K562 (cell line): Measurements from ENCODE around the gene NKIRAS1. TPM values are rescaled to one million over a fixed set of nuclear protein-coding genes. Genes with fewer than 3 reads are reported as not detected.
A peak's percentile ranks its signal among the peaks of the same experiment; 100 is the strongest.

Source experiments
- ARNT ChIP-seq, 2 experiments: fragments of 450-650 bp; IDR thresholded peaks; 2 replicates each; pipeline ENCODE4 v1.6.1; 2016; ENCODE audit warnings: mild to moderate bottlenecking in 1 of 2
- ATF4 ChIP-seq: fragments of 450-650 bp; formaldehyde crosslinking; IDR thresholded peaks from 2 replicates; pipeline ENCODE4 v1.4.0; 2022; ENCODE audit warnings: mild to moderate bottlenecking, moderate library complexity
- BCOR ChIP-seq: fragments of 450-650 bp; IDR thresholded peaks from 2 replicates; pipeline ENCODE4 v1.6.1; 2016
- BMI1 ChIP-seq: fragments of 150-350 bp; IDR thresholded peaks from 2 replicates; pipeline ENCODE4 v1.6.1; 2014; ENCODE audit warnings: low read length
- BRD4 ChIP-seq: fragments of 200-600 bp; sonication (generic); IDR thresholded peaks from 2 replicates; pipeline ENCODE4 v1.6.1; 2017; ENCODE audit warnings: inconsistent platforms
- CHD2 ChIP-seq: IDR thresholded peaks from 2 replicates; pipeline ENCODE4 v1.6.1; 2011; ENCODE audit warnings: low read depth, low read length
- CREB3 ChIP-seq: fragments of 450-650 bp; conservative IDR thresholded peaks from 2 replicates; pipeline ENCODE4 v1.6.1; 2016; ENCODE audit warnings: missing genetic modification characterization, low read depth, mild to moderate bottlenecking, missing compliant biosample characterization, moderate library complexity
- E2F5 ChIP-seq: sonication (generic); formaldehyde crosslinking; IDR thresholded peaks from 2 replicates; pipeline ENCODE4 v1.8.0; 2022; ENCODE audit warnings: mild to moderate bottlenecking, missing genetic modification reagents
- GABPB1 ChIP-seq: sonication (generic); formaldehyde crosslinking; IDR thresholded peaks from 2 replicates; pipeline ENCODE4 v1.8.0; 2022; ENCODE audit warnings: mild to moderate bottlenecking, missing genetic modification reagents
- GTF2B ChIP-seq: IDR thresholded peaks from 2 replicates; pipeline ENCODE4 v1.6.1; 2011; ENCODE audit not compliant: insufficient read length; ENCODE audit errors: extremely low read depth
- MED1 ChIP-seq: sonication (generic); formaldehyde crosslinking; IDR thresholded peaks from 2 replicates; pipeline ENCODE4 v1.8.1; 2023; ENCODE audit warnings: missing genetic modification reagents, borderline replicate concordance
- NR0B1 ChIP-seq: fragments of 450-650 bp; IDR thresholded peaks from one replicate; pipeline ENCODE4 v1.6.1; 2018; ENCODE audit warnings: mild to moderate bottlenecking, moderate library complexity; ENCODE audit not compliant: partially characterized antibody
- PKNOX1 ChIP-seq: fragments of 450-650 bp; IDR thresholded peaks from 2 replicates; pipeline ENCODE4 v1.6.1; 2016
- PYGO2 ChIP-seq: fragments of 450-650 bp; IDR thresholded peaks from 2 replicates; pipeline ENCODE4 v1.6.1; 2016; ENCODE audit warnings: mild to moderate bottlenecking, missing genetic modification characterization, moderate library complexity, missing compliant biosample characterization
- RBFOX2 ChIP-seq: fragments of 200-400 bp; formaldehyde crosslinking; IDR thresholded peaks from 2 replicates; pipeline ENCODE4 v1.6.1; 2017; ENCODE audit warnings: low read depth, mild to moderate bottlenecking, low read length, moderate library complexity
- SAFB2 ChIP-seq: fragments of 200-400 bp; formaldehyde crosslinking; IDR thresholded peaks from 2 replicates; pipeline ENCODE4 v1.6.1; 2018; ENCODE audit warnings: borderline replicate concordance, low read length, low read depth, moderate library complexity; ENCODE audit not compliant: severe bottlenecking
- SLC30A9 ChIP-seq: fragments of 250-450 bp; sonication (Bioruptor Pico); IDR thresholded peaks from 2 replicates; pipeline ENCODE4 v1.8.0; 2022; ENCODE audit warnings: mild to moderate bottlenecking, moderate library complexity
- SNIP1 ChIP-seq: fragments of 450-650 bp; IDR thresholded peaks from 2 replicates; pipeline ENCODE4 v1.7.1; 2017; ENCODE audit warnings: low read depth, mild to moderate bottlenecking
- XRCC3 ChIP-seq: fragments of 450-650 bp; IDR thresholded peaks from 2 replicates; pipeline ENCODE4 v1.6.1; 2017; ENCODE audit warnings: mild to moderate bottlenecking, moderate library complexity
- ZFP30 ChIP-seq: fragments of 250-450 bp; sonication (Bioruptor Pico); IDR thresholded peaks from 2 replicates; pipeline ENCODE4 v1.8.0; 2022; ENCODE audit warnings: moderate library complexity, mild to moderate bottlenecking, inconsistent platforms, borderline replicate concordance
- ZNF282 ChIP-seq: sonication (generic); formaldehyde crosslinking; IDR thresholded peaks from 2 replicates; pipeline ENCODE4 v1.8.1; 2023; ENCODE audit warnings: missing genetic modification reagents
- ZNF57 ChIP-seq: fragments of 450-650 bp; formaldehyde crosslinking; IDR thresholded peaks from 2 replicates; pipeline ENCODE4 v1.4.0; 2020; ENCODE audit warnings: mild to moderate bottlenecking, moderate library complexity
- ZNF764 ChIP-seq: fragments of 250-450 bp; sonication (Bioruptor Pico); IDR thresholded peaks from 2 replicates; pipeline ENCODE4 v1.4.0; 2020; ENCODE audit warnings: low read depth, mild to moderate bottlenecking, moderate library complexity
- polyA plus RNA-seq, 8 experiments: library from polyadenylated mRNA; depleted of rRNA in 4 of 8; stranded (reverse) in 5 of 8; unstranded in 3 of 8; fragments of >200 nt; fragmentation: Nextera tagmentation in 2 of 8; fragmentation: Illumina TruSeq in 1 of 8; extraction: Ambion mirVana in 2 of 8; extraction: Trizol in 1 of 8; gene quantifications; 2 replicates each; pipeline versions ENCODE4 v1.2.1 to v1.2.3, GENCODE V29; 2011 to 2014; ENCODE audit warnings: inconsistent platforms in 1 of 8, missing spikeins in 1 of 8
- total RNA-seq, 7 experiments: library from RNA; depleted of rRNA in 6 of 7; stranded (reverse); fragments of >200 nt in 6 of 7; fragmentation: Illumina TruSeq in 2 of 7; extraction: Trizol in 2 of 7; gene quantifications; 2 replicates each; pipeline versions ENCODE4 v1.2.1 to v1.2.3, GENCODE V29; 2011 to 2021; ENCODE audit warnings: low replicate concordance in 1 of 7

The NKIRAS1 gene
- total and polyA plus RNA-seq, 9 of the 15 experiments (the other 6 are each of a cell fraction or from before 2014, with no cell fraction given) = 5.1 to 10.3 (median 6.3) TPM

- TF ChIP-seq ZNF57 (CRISPR knock-in tag) (0 out of 2 replicates have a peak, but pooled peaks have one; percentile 59), E2F5 (CRISPR knock-in tag) (no peak; the same call in none of the 2 replicates), ZFP30 (CRISPR knock-in tag) (no peak), ARNT (IDR thresholded peaks at IDR 0.05) (peak; percentile 68 to 92), RBFOX2 (peak; percentile 99), GTF2B (peak; percentile 95), GABPB1 (CRISPR knock-in tag) (peak; percentile 99), SNIP1 (no peak), CHD2 (peak; percentile 84), BCOR (no peak; the same call in none of the 2 replicates), PKNOX1 (no peak; the same call in 1 of the 2 replicates), PYGO2 (peak; percentile 58; the same call in 1 of the 2 replicates), XRCC3 (no peak), SAFB2 (no peak), SLC30A9 (CRISPR knock-in tag) (no peak), CREB3 (no peak), MED1 (CRISPR knock-in tag) (no peak), NR0B1 (no peak), ZNF764 (CRISPR knock-in tag) (no peak), BMI1 (no peak), BRD4 (peak; percentile 98), ZNF282 (CRISPR knock-in tag) (0 out of 2 replicates have a peak, but pooled peaks have one; percentile 80), ATF4 (CRISPR knock-in tag) (peak; percentile 36; the same call in 1 of the 2 replicates)
Observed at GRCh38 chr3:23916886-23917678, at the start of gene NKIRAS1, which contains the start of gene RPL15 (continued).
